HL-60 (cell line): ENCODE data around the gene WLS.

Experiments
- DNase-seq, 2 experiments: peaks; one replicate each; pipeline ENCODE4 v3.0.0-alpha.2; 2010 to 2020; ENCODE audit warnings: low read depth in 1 of 2, low spot score in 1 of 2
- H3K27ac ChIP-seq: fragments of 250-450 bp; sonication (Bioruptor Pico); replicated peaks from 2 replicates; pipeline ENCODE4 v1.5.1; 2020; ENCODE audit warnings: mild to moderate bottlenecking, moderate library complexity
- H3K27me3 ChIP-seq: fragments of 250-450 bp; sonication (Bioruptor Pico); 2 replicates; pipeline ENCODE4 v1.5.1; 2021; ENCODE audit warnings: mild to moderate bottlenecking, moderate library complexity; ENCODE audit not compliant: insufficient read depth, poor library complexity, severe bottlenecking
- H3K4me3 ChIP-seq: replicated peaks from 2 replicates; pipeline ENCODE4 v1.5.1; 2011; ENCODE audit warnings: mild to moderate bottlenecking, control low read depth, low read length; ENCODE audit not compliant: insufficient read depth
- GABPA ChIP-seq: IDR thresholded peaks from 2 replicates; pipeline ENCODE4 v1.6.1; 2012; ENCODE audit warnings: low read depth
- POLR2AphosphoS5 ChIP-seq: IDR thresholded peaks from 2 replicates; pipeline ENCODE4 v1.6.1; 2012; ENCODE audit warnings: low read depth
- REST ChIP-seq: IDR thresholded peaks from 2 replicates; pipeline ENCODE4 v1.6.1; 2012; ENCODE audit warnings: low read depth; ENCODE audit not compliant: insufficient replicate concordance
- SPI1 ChIP-seq: IDR thresholded peaks from 2 replicates; pipeline ENCODE4 v1.6.1; 2012; ENCODE audit warnings: low read depth, mild to moderate bottlenecking, borderline replicate concordance
- TF ChIP-seq, protein P1 (sequence below): IDR thresholded peaks from one replicate; pipeline ENCODE4 v1.5.1; 2011; ENCODE audit warnings: low read length, control low read depth, inconsistent platforms; ENCODE audit not compliant: insufficient read depth

The WLS gene

GRCh38 chr1:68210829-68211228 lies 21.5 kb downstream of the WLS start:
- H3K27ac ChIP-seq, result no peak overlapping the region
- no peak for TF ChIP-seq SPI1
- TF ChIP-seq GABPA, result no peak
- TF ChIP-seq POLR2AphosphoS5, result no peak
- no peak for TF ChIP-seq REST
- TF ChIP-seq, protein P1, sequence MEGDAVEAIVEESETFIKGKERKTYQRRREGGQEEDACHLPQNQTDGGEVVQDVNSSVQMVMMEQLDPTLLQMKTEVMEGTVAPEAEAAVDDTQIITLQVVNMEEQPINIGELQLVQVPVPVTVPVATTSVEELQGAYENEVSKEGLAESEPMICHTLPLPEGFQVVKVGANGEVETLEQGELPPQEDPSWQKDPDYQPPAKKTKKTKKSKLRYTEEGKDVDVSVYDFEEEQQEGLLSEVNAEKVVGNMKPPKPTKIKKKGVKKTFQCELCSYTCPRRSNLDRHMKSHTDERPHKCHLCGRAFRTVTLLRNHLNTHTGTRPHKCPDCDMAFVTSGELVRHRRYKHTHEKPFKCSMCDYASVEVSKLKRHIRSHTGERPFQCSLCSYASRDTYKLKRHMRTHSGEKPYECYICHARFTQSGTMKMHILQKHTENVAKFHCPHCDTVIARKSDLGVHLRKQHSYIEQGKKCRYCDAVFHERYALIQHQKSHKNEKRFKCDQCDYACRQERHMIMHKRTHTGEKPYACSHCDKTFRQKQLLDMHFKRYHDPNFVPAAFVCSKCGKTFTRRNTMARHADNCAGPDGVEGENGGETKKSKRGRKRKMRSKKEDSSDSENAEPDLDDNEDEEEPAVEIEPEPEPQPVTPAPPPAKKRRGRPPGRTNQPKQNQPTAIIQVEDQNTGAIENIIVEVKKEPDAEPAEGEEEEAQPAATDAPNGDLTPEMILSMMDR, result no peak
- H3K4me3 ChIP-seq, result no peak overlapping the region
- peaks cover 2% of the 10 kb centered on the region for H3K27me3 ChIP-seq
- no peak for DNase-seq

GRCh38 chr1:68210027-68210426 lies 22.3 kb downstream of the WLS start:
- Histone ChIP-seq H3K4me3 (no peak overlapping the region), H3K27me3 (no peaks in the 10 kb centered on the region), H3K27ac (no peak overlapping the region)
- TF ChIP-seq POLR2AphosphoS5 (no peak), SPI1 (no peak), REST (no peak), GABPA (no peak)
- TF ChIP-seq, protein P1, result no peak
- DNase-seq, result no peak

- DNase-seq, result no peak
- no peak overlapping the region for H3K4me3 ChIP-seq
- no peak overlapping the region for H3K27ac ChIP-seq
- no peaks in the 10 kb centered on the region for H3K27me3 ChIP-seq
- no peak for TF ChIP-seq POLR2AphosphoS5
- no peak for TF ChIP-seq SPI1
- TF ChIP-seq, protein P1, result no peak
- TF ChIP-seq GABPA, result no peak
- TF ChIP-seq REST, result no peak
Measured at GRCh38 chr1:68206848-68207689, 25.3 kb downstream of the WLS start.
